PC-3 (cell line): ENCODE measurements around the gene KLF4. TPM values are rescaled to one million over a fixed set of nuclear protein-coding genes. Genes with fewer than 3 reads are reported as not detected.

ENCODE experiments used
- ATAC-seq: fragments of 200-7000 bp; cut with Tn5 transposase; 2 replicates; pipeline ENCODE4 v1.9.1; 2020; ENCODE audit warnings: mild to moderate bottlenecking, moderate library complexity
- BruUV-seq: library from RNA; stranded (reverse); fragments of 400-500 nt; replicated peaks from 2 replicates; lab custom pipeline; 2021; lab: Mats Ljungman, UMichigan
- CTCF ChIA-PET: fragments of 300-600 bp; sonication (Branson Sonifier 250); formaldehyde crosslinking; loops from one replicate; lab custom pipeline; 2022; ENCODE audit warnings: antibody characterized with exemption; lab: Charles Lee
- POLR2A ChIA-PET: fragments of 300-600 bp; sonication (Branson Sonifier 250); formaldehyde crosslinking; loops from one replicate; lab custom pipeline; 2022; ENCODE audit warnings: antibody characterized with exemption; ENCODE audit not compliant: unreplicated experiment; lab: Charles Lee
- DNase-seq: peaks from one replicate; pipeline ENCODE4 v3.0.0-alpha.2; 2015
- H2AFZ ChIP-seq: fragments of 300-600 bp; sonication (generic); 2 replicates; pipeline ENCODE4 v1.6.0; 2016; ENCODE audit warnings: antibody characterized with exemption, low read length
- H3F3A ChIP-seq: fragments of 300-600 bp; sonication (generic); one replicate; pipeline ENCODE4 v1.6.0; 2017; ENCODE audit warnings: antibody characterized with exemption, low read length, control low read depth, mild to moderate bottlenecking; ENCODE audit not compliant: unreplicated experiment
- H3K27ac ChIP-seq: fragments of 300-600 bp; sonication (generic); 2 replicates; pipeline ENCODE4 v1.5.1; 2016; ENCODE audit warnings: mild to moderate bottlenecking, low read length
- H3K27me3 ChIP-seq: fragments of 300-600 bp; sonication (generic); 2 replicates; pipeline ENCODE4 v1.6.1; 2016; ENCODE audit warnings: low read length, mixed read lengths
- H3K36me3 ChIP-seq: fragments of 300-600 bp; sonication (generic); 2 replicates; pipeline ENCODE4 v1.6.1; 2016; ENCODE audit warnings: low read depth, mixed run types, low read length, mixed read lengths
- H3K4me1 ChIP-seq: fragments of 300-600 bp; sonication (generic); 2 replicates; pipeline ENCODE4 v1.5.1; 2016; ENCODE audit warnings: low read length; ENCODE audit not compliant: insufficient read depth
- H3K4me2 ChIP-seq: fragments of 300-600 bp; sonication (generic); 2 replicates; pipeline ENCODE4 v1.6.0; 2016; ENCODE audit warnings: low read length
- H3K4me3 ChIP-seq: fragments of 300-600 bp; sonication (generic); 2 replicates; pipeline ENCODE4 v1.5.1; 2016; ENCODE audit warnings: mild to moderate bottlenecking, low read length, mixed read lengths
- H3K79me2 ChIP-seq: fragments of 300-600 bp; sonication (generic); 2 replicates; pipeline ENCODE4 v1.6.1; 2017; ENCODE audit warnings: low read length, mixed read lengths
- H3K9ac ChIP-seq: fragments of 300-600 bp; sonication (generic); 2 replicates; pipeline ENCODE4 v1.6.0; 2016; ENCODE audit warnings: mild to moderate bottlenecking, low read length
- H3K9me2 ChIP-seq: fragments of 300-600 bp; sonication (generic); replicated peaks from 2 replicates; pipeline ENCODE4 v1.6.1; 2016; ENCODE audit warnings: mixed run types, low read length, mixed read lengths
- H3K9me3 ChIP-seq: fragments of 300-600 bp; sonication (generic); 2 replicates; pipeline ENCODE4 v1.6.1; 2016; ENCODE audit warnings: low read length, mixed read lengths
- H4K20me1 ChIP-seq: fragments of 300-600 bp; sonication (generic); 2 replicates; pipeline ENCODE4 v1.6.1; 2016; ENCODE audit warnings: low read length, mixed read lengths
- CTCF ChIP-seq: fragments of 300-600 bp; sonication (generic); conservative IDR thresholded peaks from 2 replicates; pipeline ENCODE4 v1.5.1; 2017; ENCODE audit warnings: antibody characterized with exemption, low read depth, mild to moderate bottlenecking, low read length
- EZH2 ChIP-seq: fragments of 300-600 bp; sonication (generic); IDR thresholded peaks from one replicate; pipeline ENCODE4 v1.6.1; 2017; ENCODE audit warnings: antibody characterized with exemption, mild to moderate bottlenecking, low read length; ENCODE audit not compliant: unreplicated experiment
- EZH2phosphoT487 ChIP-seq: fragments of 300-600 bp; sonication (generic); IDR thresholded peaks from 2 replicates; pipeline ENCODE4 v1.6.1; 2018; ENCODE audit warnings: mild to moderate bottlenecking, antibody characterized with exemption, low read length, borderline replicate concordance
- intact Hi-C: fragments of 100-400 bp; cut with micrococcal nuclease; formaldehyde crosslinking; loops from 2 replicates; pipeline ENCODE4 v1.9.0; 2023
- total RNA-seq: library from RNA; depleted of rRNA; stranded (reverse); fragments of >200 nt; gene quantifications from 2 replicates; pipeline ENCODE4 v1.2.3, GENCODE V29; 2014

Gene KLF4
- total RNA-seq, 1 experiment from 2014 or later, result 55.1 TPM

- intact Hi-C loops, result no loop called here
- CTCF ChIA-PET, result no interaction called here
- H3K9ac ChIP-seq, result no peak overlapping the region
Measured at GRCh38 chr9:107453479-107453878, 36.1 kb downstream of the KLF4 start.

GRCh38 chr9:107447834-107448233 is 41.7 kb downstream of the KLF4 start:
- Histone ChIP-seq H3K4me3 (no peak overlapping the region), H3K4me2 (no peak overlapping the region), H3K9ac (no peak overlapping the region), H3K27ac (no peak overlapping the region), H3K9me3 (no peaks in the 10 kb centered on the region), H3K27me3 (no peaks in the 10 kb centered on the region), H3F3A (no peaks in the 10 kb centered on the region), H3K79me2 (no peaks in the 10 kb centered on the region), H3K9me2 (no peaks in the 10 kb centered on the region), H3K4me1 (no peaks in the 10 kb centered on the region), H4K20me1 (no peaks in the 10 kb centered on the region), H3K36me3 (no peaks in the 10 kb centered on the region), H2AFZ (no peak overlapping the region)
- ATAC-seq, result no peak
- ChIA-PET CTCF (no interaction called here), POLR2A (no interaction called here)
- peak; percentile 12 for DNase-seq
- TF ChIP-seq EZH2, result no peak
- TF ChIP-seq CTCF, result no peak
- TF ChIP-seq EZH2phosphoT487, result no peak
- intact Hi-C loops, result no loop called here
- no TSS peak for BruUV-seq

More at GRCh38 chr9:107453479-107453878, 36.1 kb downstream of the KLF4 start:
- BruUV-seq, result no TSS peak
- no peak for ATAC-seq
- Histone ChIP-seq H3K4me3 (no peak overlapping the region), H3K9me2 (no peaks in the 10 kb centered on the region), H2AFZ (no peak overlapping the region), H3K27me3 (no peaks in the 10 kb centered on the region), H3K79me2 (no peaks in the 10 kb centered on the region), H4K20me1 (no peaks in the 10 kb centered on the region), H3F3A (no peaks in the 10 kb centered on the region), H3K27ac (no peak overlapping the region), H3K9me3 (no peaks in the 10 kb centered on the region), H3K4me2 (no peak overlapping the region), H3K36me3 (no peaks in the 10 kb centered on the region), H3K4me1 (no peaks in the 10 kb centered on the region)
- POLR2A ChIA-PET, result no interaction called here
- no peak for DNase-seq
- TF ChIP-seq EZH2, result no peak

GRCh38 chr9:107447081-107447480 is 42.5 kb downstream of the KLF4 start:
- Histone ChIP-seq H3K4me3 (no peak overlapping the region), H3K79me2 (no peaks in the 10 kb centered on the region), H3K9me2 (no peaks in the 10 kb centered on the region), H3K27ac (no peak overlapping the region), H3K27me3 (no peaks in the 10 kb centered on the region), H3K36me3 (no peaks in the 10 kb centered on the region), H3K9me3 (no peaks in the 10 kb centered on the region), H3K4me1 (no peaks in the 10 kb centered on the region), H2AFZ (no peak overlapping the region), H3K4me2 (no peak overlapping the region), H3K9ac (no peak overlapping the region), H3F3A (no peaks in the 10 kb centered on the region), H4K20me1 (no peaks in the 10 kb centered on the region)
- ChIA-PET CTCF (no interaction called here), POLR2A (no interaction called here)
- intact Hi-C loops, result no loop called here
- no peak for DNase-seq
- TF ChIP-seq EZH2, result no peak
- BruUV-seq, result no TSS peak
- ATAC-seq, result no peak

- no peak overlapping the region for H3K4me3 ChIP-seq
- TF ChIP-seq EZH2, result no peak
- TF ChIP-seq EZH2phosphoT487, result no peak
- TF ChIP-seq CTCF, result no peak
- intact Hi-C loops, result no loop called here
- no peaks in the 10 kb centered on the region for H3K9me3 ChIP-seq
- no peak for DNase-seq
- no peak for ATAC-seq
- no peaks in the 10 kb centered on the region for H3K27me3 ChIP-seq
- no peaks in the 10 kb centered on the region for H3K79me2 ChIP-seq
- H4K20me1 ChIP-seq, result no peaks in the 10 kb centered on the region
- no peaks in the 10 kb centered on the region for H3K9me2 ChIP-seq
- no TSS peak for BruUV-seq
- no peak overlapping the region for H3K9ac ChIP-seq
- H3K27ac ChIP-seq, result no peak overlapping the region
- POLR2A ChIA-PET, result interaction anchor here (0.7 kb wide), 1 partner anchor 49 kb away, joined by 25 read pairs; no protein-coding TSS in a partner anchor
- no peak overlapping the region for H3K4me2 ChIP-seq
- H3K4me1 ChIP-seq, result no peaks in the 10 kb centered on the region
- H2AFZ ChIP-seq, result no peak overlapping the region
- H3F3A ChIP-seq, result no peaks in the 10 kb centered on the region
- CTCF ChIA-PET, result no interaction called here
- no peaks in the 10 kb centered on the region for H3K36me3 ChIP-seq
Measured at GRCh38 chr9:107446491-107446890, 43.1 kb downstream of the KLF4 start.
